Stimulated activated CD8-positive, alpha-beta memory T cell treated with anti-CD3 and anti-CD28 coated beads, Interleukin-7, amount 100 ng/mL, for 48 hours (primary cell): ENCODE measurements around the gene NXF2B.
"Not testable (repeated sequence)": the region's sequence is repeated elsewhere in the genome, so short reads cannot be mapped to it uniquely, and the experiment has no call there.

ENCODE experiments used
- DNase-seq, 2 donors: peaks; one replicate each; pipeline ENCODE4 v3.0.0-alpha.2; 2020; ENCODE audit warnings: low read depth in 1 of 2; ENCODE audit errors: extremely low read depth in 1 of 2

The NXF2B gene, protein sequence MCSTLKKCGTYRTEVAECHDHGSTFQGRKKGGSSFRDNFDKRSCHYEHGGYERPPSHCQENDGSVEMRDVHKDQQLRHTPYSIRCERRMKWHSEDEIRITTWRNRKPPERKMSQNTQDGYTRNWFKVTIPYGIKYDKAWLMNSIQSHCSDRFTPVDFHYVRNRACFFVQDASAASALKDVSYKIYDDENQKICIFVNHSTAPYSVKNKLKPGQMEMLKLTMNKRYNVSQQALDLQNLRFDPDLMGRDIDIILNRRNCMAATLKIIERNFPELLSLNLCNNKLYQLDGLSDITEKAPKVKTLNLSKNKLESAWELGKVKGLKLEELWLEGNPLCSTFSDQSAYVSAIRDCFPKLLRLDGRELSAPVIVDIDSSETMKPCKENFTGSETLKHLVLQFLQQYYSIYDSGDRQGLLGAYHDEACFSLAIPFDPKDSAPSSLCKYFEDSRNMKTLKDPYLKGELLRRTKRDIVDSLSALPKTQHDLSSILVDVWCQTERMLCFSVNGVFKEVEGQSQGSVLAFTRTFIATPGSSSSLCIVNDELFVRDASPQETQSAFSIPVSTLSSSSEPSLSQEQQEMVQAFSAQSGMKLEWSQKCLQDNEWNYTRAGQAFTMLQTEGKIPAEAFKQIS

DNA sequence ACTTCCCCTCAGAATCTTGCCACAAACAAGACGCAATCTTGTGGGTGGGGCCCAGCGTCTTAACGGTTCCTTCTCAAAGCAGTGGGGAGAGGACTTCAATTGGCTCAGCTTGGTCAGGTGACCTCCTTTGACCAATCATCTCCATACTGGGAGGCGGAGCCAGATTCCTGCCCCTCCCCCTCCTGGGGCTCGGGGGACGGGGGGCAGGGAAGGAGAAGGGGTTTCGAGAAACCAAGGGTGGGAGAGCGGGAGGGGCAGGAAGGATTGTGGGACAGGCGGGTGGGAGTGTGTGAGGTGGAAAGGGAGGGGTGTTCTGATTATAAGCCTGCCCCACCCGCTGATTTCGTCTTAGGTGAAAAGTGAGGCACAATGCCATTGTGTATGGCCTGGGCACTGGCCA, at the start of gene NXF2B:
TSS of gene NXF2B (minus strand) at position 101 of the 400 bp plus-strand sequence. CDS start 59,972 bp downstream, outside the sequence.
- DNase-seq = not testable (repeated sequence)

DNA sequence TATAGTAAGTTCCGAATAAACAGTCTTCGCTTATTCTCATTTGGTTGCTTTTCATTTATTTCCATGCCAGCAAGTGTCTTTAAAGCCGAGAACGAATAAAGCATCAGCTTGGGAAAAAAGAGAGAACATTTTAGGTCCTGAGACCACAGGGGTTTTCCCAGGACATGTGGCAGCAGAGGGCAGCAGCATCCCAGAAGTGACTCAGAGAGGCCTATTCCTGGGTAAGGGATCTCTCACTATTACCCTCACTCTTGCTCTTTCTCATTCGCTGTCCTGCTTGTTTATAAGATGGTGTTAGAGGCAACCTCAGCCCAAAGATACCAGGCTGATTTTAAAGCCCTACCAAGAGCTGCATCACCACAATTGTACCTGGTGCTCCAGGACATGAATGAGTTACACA, 39.0 kb upstream of the NXF2B start:
- DNase-seq = not testable (repeated sequence)

DNA sequence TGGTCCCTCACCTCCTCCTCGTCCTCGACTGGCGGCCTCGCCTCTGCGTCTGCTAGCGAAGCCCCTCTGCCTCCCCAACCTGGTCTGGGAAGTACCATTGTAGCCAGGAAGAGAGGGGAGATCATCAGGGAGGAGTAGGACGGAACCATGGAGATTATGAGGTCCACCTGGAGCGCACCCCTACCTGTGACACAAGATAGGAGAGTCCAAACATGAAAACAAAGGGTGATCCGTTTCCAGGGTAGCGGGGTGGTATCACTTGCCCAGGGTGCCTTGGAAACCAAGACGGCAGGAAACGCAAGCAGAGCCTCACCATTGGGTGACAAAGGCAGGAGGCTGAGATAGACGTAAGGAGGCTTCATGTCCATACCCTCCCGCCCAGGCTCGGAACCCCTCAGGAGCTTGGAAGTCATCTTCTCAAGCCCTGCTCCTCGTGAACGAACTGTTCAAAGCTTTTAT, 32.0 kb upstream of the NXF2B start, which contains the start of gene TCP11X2:
TSS of gene TCP11X2 (minus strand) at position 51 of the 459 bp plus-strand sequence.
- DNase-seq = not testable (repeated sequence)

DNA sequence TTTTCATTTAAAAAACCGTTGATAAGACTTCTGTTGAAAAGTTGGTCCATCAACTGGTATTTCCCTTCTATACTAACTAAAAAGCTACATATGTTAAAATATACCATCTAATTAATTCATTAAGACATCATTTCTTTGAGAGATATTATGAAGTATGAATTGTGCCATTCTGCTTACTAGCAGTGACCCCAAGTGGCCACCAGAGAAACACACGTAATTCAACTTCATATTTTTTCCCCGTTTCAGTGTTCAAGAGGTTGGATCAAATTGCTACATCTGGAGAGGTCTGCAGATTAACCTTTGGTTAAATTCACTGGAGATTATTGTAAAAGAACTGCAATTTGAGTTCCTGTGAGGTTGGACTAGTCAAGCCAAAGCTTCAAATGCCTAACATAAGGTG, 30.4 kb upstream of the NXF2B start:
- DNase-seq = not testable (repeated sequence)

DNA sequence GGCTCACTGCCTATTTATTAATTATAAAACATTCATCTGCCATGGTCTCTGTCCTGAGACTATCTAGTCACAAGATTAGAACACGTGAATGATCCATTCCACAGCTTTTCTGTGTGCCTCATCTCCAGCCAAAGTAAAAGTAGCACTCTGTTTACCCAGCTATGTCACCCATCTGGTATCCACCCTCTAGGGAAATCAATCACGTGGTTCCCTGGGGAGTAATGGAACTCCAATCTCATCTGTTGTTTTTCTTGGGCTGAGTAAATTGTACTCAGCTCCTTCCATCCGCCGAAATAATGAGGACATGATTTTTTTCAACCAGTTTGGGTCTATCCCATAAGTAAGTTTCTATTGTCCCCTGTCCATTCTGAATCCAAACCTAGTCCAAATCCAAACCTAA, 18.8 kb upstream of the NXF2B start:
- DNase-seq = not testable (repeated sequence)

DNA sequence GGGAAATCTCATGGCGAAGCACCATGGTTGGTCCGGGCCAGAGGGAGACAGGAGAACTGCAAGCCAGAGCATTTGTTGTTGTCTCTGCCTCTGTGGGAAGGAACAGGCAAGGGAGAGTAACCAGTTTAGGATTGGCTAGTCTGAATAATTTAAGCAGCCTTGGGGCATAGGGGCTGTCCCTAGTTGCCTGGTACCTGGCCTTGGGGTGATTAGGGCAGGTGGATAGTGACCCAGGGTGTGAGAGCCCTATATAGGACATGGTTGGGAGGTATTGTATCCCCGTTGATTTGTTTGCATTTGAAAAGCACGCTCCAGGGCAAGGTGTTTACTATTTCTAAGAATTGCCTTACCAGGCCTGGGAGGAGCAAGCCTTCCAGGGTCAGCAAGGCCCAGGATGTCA, 25.3 kb downstream of the NXF2B start:
- DNase-seq = not testable (repeated sequence)

DNA sequence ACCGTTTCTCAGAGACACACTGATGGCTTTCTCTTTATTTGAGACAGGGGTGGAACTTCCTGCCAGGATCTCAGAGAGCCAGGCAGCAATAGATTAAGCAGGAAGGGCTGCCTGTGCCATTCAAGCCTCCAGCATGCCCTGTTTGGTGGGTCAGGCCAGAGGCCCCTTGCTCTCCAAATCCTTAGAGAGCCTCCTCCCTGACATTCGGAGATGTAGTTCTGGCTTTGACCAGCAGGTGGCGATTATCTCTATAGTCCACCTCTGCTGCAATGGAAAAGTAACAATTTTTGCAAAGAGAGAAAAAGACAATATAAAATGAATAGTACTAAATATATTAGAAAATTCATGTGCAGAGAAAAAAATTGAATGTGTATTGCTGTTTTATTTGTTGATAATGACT, 93.9 kb downstream of the NXF2B start:
- peak in 1 of 2 donors; percentile 32 for DNase-seq

DNA sequence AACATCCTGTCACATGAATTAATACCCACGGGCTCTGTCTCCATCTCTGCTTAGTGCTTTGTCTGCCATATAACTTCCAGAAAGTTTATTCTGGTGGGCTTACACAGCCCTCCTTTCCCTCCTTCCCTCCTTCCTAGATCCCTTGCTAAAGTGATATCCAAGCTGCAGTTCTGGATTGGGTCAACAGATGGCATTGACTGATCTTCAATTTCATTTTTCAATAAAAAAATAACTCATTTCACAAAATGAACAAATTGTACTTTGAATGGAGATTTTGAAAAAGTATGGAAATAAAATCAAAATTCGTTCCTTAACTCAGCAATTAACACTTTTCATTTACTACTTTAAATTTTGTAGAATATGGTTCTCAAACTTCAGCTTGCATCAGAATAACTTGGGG, 97.9 kb downstream of the NXF2B start:
- DNase-seq = no peak

DNA sequence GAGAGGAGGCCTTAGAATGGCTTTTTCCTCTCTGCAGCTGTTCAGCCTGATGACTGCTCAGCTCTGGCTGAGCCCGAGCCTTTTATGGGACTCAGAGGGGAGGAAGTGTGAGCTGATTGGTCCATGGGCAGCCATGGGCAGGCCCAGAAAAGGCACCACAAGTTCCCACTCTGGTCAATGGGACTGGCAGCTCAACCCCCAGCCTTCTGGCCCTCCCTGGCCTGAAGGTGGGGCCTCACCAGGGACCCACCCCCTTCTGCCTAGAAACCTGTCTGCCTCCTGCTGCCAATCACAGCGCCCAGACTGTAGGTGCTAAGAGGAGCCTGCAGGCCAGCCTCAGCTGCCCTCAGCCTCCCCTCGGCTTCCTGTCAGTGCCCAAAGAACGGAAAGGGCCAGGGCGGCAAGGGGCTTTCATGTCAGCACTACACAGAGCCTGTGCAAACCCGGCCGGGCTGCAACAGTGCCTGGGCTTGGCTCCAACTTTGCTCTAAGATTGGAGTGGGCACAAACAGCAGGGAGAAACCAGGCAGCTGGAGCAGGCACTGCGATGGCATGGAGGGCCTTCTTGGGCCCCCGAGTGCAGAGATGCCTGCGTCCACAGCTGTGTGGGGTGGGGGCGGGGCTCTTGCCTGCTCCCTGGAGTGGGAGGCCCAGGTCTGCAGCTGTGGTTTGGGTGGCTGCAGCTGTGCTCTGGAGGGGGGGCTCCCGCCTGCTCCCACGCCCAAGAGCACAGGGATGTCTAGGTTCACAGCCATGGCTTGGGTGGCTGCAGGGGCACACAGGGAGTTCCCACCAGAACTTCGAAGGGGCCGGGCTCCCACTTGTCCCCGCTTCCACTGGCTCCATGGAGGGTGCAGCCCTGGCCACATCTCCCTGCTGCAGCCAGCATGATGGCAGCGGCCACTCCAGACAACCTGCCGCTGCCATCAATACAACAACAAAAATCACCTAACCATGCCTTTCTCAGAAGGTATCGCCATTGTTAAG, 100.2 kb downstream of the NXF2B start:
- no peak for DNase-seq

DNA sequence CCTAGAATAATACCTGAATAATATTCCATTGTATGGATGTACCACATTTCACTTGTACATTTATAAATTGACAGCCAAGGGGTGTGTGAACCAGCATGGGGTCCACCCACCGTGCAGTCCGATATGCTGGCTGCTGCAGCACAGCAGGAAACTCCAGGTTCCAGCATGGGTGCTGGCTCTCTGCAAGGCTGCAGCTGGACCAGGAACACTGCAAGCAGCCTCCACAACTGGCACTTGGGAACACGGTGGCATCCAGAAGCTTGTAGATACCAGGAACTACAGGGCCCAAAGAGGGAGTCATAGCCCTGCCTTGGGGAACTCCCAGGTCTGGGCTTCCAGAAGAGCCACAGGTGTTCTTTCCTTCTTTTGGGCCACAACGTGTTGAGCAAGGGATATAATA, 101.6 kb downstream of the NXF2B start:
- no peak for DNase-seq
